T-helper 2 cell treated with Interferon-gamma antibody and Interleukin-4, amounts not matched to agents 5 μg/mL and 100 μg/mL, for 36 hours (primary cell): ENCODE data around the gene TAS1R2.
"Not testable (repeated sequence)": the region's sequence is repeated elsewhere in the genome, so short reads cannot be mapped to it uniquely, and the experiment has no call there.

Experiments
- DNase-seq: peaks from one replicate; pipeline ENCODE4 v3.0.0; 2021; ENCODE audit warnings: low spot score
- H3K27ac Mint-ChIP-seq: one replicate; pipeline ENCODE4 v1.8.0; 2021; ENCODE audit warnings: mild to moderate bottlenecking, mixed read lengths
- H3K27me3 Mint-ChIP-seq: one replicate; pipeline ENCODE4 v1.8.0; 2021; ENCODE audit warnings: low read depth, mixed read lengths
- H3K36me3 Mint-ChIP-seq: one replicate; pipeline ENCODE4 v1.8.0; 2021; ENCODE audit warnings: low read depth, mixed read lengths
- H3K4me1 Mint-ChIP-seq: one replicate; pipeline ENCODE4 v1.8.0; 2021; ENCODE audit warnings: low read depth, mixed read lengths
- H3K4me3 Mint-ChIP-seq: one replicate; pipeline ENCODE4 v1.8.0; 2022; ENCODE audit warnings: mild to moderate bottlenecking, moderate library complexity, mixed read lengths
- H3K9me3 Mint-ChIP-seq: one replicate; pipeline ENCODE4 v1.8.0; 2021; ENCODE audit warnings: mixed read lengths

Gene TAS1R2

DNA sequence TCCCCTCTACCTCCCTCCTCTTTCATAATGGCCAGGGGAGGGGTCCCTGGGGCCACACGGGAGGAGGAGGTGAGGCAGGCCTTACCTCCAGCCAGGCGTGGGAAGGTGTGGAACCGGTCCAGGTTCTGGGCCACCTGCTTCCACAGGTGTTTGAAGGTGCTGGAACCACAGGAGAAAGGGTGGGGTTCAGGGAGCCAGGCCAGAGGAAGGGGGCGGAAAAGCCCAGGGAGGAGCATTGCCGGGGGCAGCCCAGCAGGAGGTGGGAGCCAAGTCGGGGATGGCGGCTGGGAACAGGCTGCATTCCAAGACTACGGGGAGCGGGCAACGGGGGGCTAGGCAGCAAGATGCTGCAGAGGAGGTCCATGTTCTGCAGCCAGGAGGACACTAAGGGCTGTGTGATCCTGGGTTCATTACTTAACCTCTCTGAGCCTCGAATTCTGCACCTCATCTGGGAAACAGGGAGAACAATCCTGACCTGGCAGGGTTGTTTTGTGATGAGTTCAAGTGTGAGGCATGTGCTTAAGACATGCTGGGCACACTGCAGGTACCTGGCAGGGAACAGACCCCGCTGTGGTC lies 19.8 kb upstream of the TAS1R2 start:
- no peak for DNase-seq
- Mint-ChIP-seq H3K36me3 (no peaks in the 10 kb centered on the region), H3K4me3 (no peak overlapping the region), H3K9me3 (no peaks in the 10 kb centered on the region), H3K4me1 (no peaks in the 10 kb centered on the region), H3K27ac (no peak overlapping the region), H3K27me3 (no peaks in the 10 kb centered on the region)

- no peaks in the 10 kb centered on the region for H3K9me3 Mint-ChIP-seq
- H3K4me3 Mint-ChIP-seq = no peak overlapping the region
- no peak for DNase-seq
- H3K27me3 Mint-ChIP-seq = no peaks in the 10 kb centered on the region
- H3K27ac Mint-ChIP-seq = no peak overlapping the region
- no peaks in the 10 kb centered on the region for H3K36me3 Mint-ChIP-seq
- H3K4me1 Mint-ChIP-seq = no peaks in the 10 kb centered on the region
Measured at GRCh38 chr1:18878538-18879214, 19.2 kb upstream of the TAS1R2 start.

DNA sequence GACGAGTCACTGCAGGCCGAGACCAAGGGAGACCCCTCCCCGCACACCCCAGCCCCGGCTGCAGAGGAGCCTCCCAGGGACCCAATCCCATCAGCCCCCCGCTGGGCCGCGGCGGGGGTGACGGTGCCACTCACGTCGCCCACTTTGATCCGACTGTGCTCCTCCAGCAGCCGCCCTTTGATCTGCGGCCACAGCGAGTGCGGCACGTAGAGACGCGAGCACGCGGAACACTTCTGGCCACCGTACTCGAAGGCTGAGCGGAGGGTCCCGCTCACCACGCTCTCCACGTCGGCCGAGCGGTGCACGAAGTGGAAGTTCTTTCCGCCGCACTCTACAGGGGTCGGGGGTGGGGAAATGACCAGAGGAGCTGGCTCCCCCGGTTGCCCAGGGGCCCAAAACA lies 17.8 kb upstream of the TAS1R2 start:
- no peaks in the 10 kb centered on the region for H3K9me3 Mint-ChIP-seq
- H3K4me3 Mint-ChIP-seq = no peak overlapping the region
- no peaks in the 10 kb centered on the region for H3K4me1 Mint-ChIP-seq
- H3K36me3 Mint-ChIP-seq = no peaks in the 10 kb centered on the region
- H3K27ac Mint-ChIP-seq = no peak overlapping the region
- no peak for DNase-seq
- H3K27me3 Mint-ChIP-seq = no peaks in the 10 kb centered on the region

- Mint-ChIP-seq H3K4me1 (no peaks in the 10 kb centered on the region), H3K36me3 (no peaks in the 10 kb centered on the region), H3K27ac (no peak overlapping the region), H3K9me3 (no peaks in the 10 kb centered on the region), H3K27me3 (no peaks in the 10 kb centered on the region), H3K4me3 (no peak overlapping the region)
- DNase-seq = no peak
Measured at GRCh38 chr1:18876210-18876609, 16.8 kb upstream of the TAS1R2 start.

GRCh38 chr1:18875796-18876128 lies 16.3 kb upstream of the TAS1R2 start:
- H3K4me1 Mint-ChIP-seq = no peaks in the 10 kb centered on the region
- no peaks in the 10 kb centered on the region for H3K9me3 Mint-ChIP-seq
- H3K4me3 Mint-ChIP-seq = no peak overlapping the region
- H3K27ac Mint-ChIP-seq = no peak overlapping the region
- H3K27me3 Mint-ChIP-seq = no peaks in the 10 kb centered on the region
- DNase-seq = no peak
- no peaks in the 10 kb centered on the region for H3K36me3 Mint-ChIP-seq

DNA sequence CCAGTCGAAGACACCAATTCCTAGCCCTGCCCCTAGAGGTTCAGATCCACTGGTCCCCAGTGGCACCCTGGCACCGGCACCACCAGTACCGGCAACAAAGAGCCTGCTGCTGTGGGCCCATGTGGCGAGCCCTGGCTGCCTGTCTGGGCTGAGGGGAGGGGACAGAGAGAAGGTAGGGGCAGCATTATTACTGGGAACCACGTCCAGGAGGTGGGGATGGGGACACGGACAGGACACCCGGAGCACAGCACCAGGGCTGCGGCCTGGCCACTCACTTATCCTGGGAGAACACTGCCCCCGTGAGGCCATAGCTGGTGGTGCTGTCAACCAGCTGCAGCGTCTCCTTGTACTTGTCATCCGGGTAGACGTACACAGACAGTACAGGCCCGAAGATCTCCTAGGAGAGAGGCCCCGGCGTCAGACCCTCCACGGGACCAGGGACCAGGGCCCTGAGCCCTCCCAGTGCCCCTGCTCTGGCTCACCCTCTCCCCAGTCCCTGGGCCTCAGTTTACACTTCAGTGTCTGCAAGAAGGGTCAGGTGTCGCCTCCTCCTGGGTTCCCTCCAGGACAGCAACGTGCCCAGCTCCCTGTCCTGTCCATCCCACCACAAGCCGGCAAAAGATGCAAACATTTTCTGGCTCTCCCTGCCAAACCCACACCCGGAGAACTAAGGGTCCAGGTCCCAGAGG lies 15.8 kb upstream of the TAS1R2 start:
- no peaks in the 10 kb centered on the region for H3K4me1 Mint-ChIP-seq
- H3K36me3 Mint-ChIP-seq = no peaks in the 10 kb centered on the region
- no peaks in the 10 kb centered on the region for H3K9me3 Mint-ChIP-seq
- no peak overlapping the region for H3K27ac Mint-ChIP-seq
- no peaks in the 10 kb centered on the region for H3K27me3 Mint-ChIP-seq
- DNase-seq = peak; percentile 45
- no peak overlapping the region for H3K4me3 Mint-ChIP-seq

GRCh38 chr1:18874600-18874999 lies 15.1 kb upstream of the TAS1R2 start:
- no peak overlapping the region for H3K27ac Mint-ChIP-seq
- no peaks in the 10 kb centered on the region for H3K27me3 Mint-ChIP-seq
- no peak overlapping the region for H3K4me3 Mint-ChIP-seq

GRCh38 chr1:18874036-18874435 lies 14.6 kb upstream of the TAS1R2 start:
- Mint-ChIP-seq H3K27me3 (no peaks in the 10 kb centered on the region), H3K4me3 (no peak overlapping the region), H3K36me3 (no peaks in the 10 kb centered on the region), H3K9me3 (no peaks in the 10 kb centered on the region), H3K4me1 (no peaks in the 10 kb centered on the region), H3K27ac (no peak overlapping the region)
- no peak for DNase-seq

More at GRCh38 chr1:18874600-18874999, 15.1 kb upstream of the TAS1R2 start:
- Mint-ChIP-seq H3K36me3 (no peaks in the 10 kb centered on the region), H3K9me3 (no peaks in the 10 kb centered on the region), H3K4me1 (no peaks in the 10 kb centered on the region)
- no peak for DNase-seq

DNA sequence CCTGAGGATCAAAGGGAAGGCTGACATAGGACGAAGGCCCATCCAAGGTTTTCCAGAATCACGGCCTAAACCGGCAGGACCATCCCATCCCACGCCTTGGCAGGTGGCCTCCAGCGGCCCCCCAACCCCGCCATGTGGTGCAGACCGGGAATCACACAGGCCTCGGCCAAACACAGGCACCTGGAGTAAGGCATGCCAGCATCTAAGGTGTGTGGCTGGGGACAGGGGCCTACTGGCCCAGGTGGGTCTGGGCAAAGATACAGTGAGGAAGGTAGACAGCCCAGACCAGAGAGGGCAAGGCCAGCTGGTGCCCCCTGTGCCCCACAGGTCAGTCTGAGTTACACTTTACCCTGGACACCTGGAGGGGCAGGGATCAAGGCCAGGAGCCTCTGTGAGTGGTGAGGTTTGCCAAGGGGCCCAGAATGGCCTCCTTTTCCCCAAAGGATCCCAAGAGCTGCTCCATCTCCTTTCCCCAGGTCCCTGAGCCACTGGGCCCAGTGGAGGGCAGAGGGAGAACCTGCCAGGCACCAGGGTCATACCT lies 12.7 kb upstream of the TAS1R2 start:
- Mint-ChIP-seq H3K4me1 (no peaks in the 10 kb centered on the region), H3K9me3 (no peaks in the 10 kb centered on the region), H3K27me3 (no peaks in the 10 kb centered on the region), H3K36me3 (no peaks in the 10 kb centered on the region), H3K27ac (no peak overlapping the region), H3K4me3 (no peak overlapping the region)
- DNase-seq = no peak

DNA sequence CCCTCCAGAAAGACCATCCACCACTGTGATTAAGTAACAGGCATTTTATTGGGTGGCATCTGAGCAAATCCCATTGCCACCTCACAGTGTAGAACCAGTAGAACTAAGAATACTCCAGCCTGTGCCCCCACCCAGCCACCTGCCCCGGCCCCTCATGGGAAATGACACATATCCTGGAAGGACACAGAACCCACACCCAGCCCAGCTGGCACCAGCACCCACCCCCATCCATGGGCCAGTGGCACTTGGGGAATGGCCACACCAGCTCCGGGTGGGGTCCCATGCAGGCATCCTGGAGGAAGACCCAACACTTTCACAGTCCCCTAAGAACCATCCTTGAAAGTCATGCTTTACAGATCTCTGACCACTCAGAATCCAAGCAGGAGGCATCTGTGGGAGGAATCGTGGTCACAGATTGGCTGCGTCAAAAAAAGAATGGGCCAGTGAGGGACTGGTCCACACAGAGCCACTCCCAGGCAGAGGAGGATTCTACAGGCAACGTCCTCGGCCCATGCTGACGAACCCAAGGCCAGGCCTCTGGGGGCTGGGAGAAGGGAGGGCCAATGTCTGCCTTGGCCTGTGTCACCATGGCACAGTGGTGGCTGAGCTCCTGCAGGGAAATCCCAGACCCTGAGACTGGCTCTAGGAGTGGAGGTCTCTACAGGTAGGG lies 12.1 kb upstream of the TAS1R2 start:
- Mint-ChIP-seq H3K27me3 (peaks cover 4% of the 10 kb centered on the region), H3K27ac (no peak overlapping the region), H3K4me1 (no peaks in the 10 kb centered on the region), H3K36me3 (no peaks in the 10 kb centered on the region), H3K4me3 (no peak overlapping the region), H3K9me3 (no peaks in the 10 kb centered on the region)
- DNase-seq = no peak

DNA sequence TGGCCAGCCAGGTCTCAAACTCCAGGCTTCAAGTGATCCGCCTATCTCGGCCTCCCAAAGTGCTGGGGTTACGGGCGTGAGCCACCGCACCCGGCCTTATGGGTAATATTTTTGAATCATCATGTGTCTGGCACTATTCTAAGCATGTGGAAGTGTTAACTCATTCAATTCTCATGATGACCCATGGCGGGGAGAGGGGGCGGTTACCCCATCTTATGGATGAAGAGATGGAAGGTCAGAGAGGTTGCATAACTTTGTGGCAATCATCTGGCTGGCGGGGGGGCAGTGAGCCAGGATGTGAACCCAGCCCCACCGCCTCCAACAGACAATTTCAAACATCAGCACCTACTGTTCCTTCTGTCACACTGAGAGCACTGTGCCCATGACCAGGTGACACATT lies 11.5 kb upstream of the TAS1R2 start:
- Mint-ChIP-seq H3K36me3 (no peaks in the 10 kb centered on the region), H3K27me3 (peaks cover 5% of the 10 kb centered on the region), H3K4me3 (no peak overlapping the region), H3K4me1 (no peaks in the 10 kb centered on the region), H3K27ac (no peak overlapping the region), H3K9me3 (no peaks in the 10 kb centered on the region)
- no peak for DNase-seq

DNA sequence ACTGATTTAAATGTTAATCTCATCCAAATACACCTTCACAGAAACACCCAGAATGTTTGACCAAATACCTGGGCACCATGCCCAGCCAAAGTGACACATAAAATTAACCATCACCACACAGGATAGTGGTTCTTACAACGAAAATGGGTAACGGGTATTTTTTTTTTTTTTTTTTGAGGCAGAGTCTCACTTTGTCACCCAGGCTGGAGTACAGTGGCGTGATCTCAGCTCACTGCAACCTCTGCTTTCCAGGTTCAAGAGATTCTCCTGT lies 11.1 kb upstream of the TAS1R2 start:
- not testable (repeated sequence) for H3K27me3 Mint-ChIP-seq, H3K4me1 Mint-ChIP-seq, H3K36me3 Mint-ChIP-seq, DNase-seq, H3K27ac Mint-ChIP-seq, H3K4me3 Mint-ChIP-seq, H3K9me3 Mint-ChIP-seq

DNA sequence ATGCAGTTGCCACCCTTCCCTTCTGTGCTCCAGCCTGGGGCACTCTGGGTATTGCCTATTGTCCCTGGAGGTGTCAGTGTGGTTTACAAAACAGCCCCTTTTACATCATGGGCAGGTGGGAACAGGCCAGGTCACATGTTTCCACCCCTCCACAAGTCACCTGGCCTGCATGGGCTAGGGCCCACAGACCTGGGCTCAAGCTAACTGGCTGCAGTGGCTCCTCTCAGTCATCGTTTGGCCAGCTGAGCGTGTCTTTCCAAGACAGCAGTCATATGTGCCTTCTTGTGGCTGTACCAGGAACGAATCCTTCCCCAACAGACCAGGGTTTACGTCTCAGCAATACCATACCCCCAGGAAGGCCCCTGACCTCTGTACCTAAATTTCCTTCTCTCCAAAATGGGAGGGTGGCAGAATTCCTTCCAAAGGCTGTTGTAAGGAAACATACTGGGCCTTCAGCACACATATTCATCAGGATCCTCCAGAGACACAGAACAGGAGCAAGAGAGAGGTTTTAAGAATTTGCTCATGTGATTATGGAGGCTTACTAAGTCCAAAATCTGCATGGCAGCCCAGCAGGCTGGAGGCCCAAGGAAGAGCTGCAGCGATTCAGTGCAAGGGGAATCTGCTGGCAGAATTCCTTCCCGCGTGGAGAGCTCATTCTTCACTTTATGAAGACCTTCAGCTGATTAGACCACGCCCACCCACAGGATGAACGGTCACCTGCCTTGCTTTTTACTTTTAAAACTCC lies 10.6 kb upstream of the TAS1R2 start:
- Mint-ChIP-seq H3K27ac (no peak overlapping the region), H3K4me1 (no peaks in the 10 kb centered on the region), H3K36me3 (no peaks in the 10 kb centered on the region), H3K27me3 (peaks cover 5% of the 10 kb centered on the region), H3K4me3 (no peak overlapping the region), H3K9me3 (no peaks in the 10 kb centered on the region)
- no peak for DNase-seq
